Adrenal gland (tissue), 5 donors: ENCODE results near the gene TGFA.

ENCODE experiments used
- CTCF ChIP-seq, 6 experiments: fragments of 450-650 bp in 4 of 6; fragments of 200-600 bp in 2 of 6; sonication (generic) in 1 of 6; IDR thresholded peaks; 1 replicate in 5 of 6; 2 replicates in 1 of 6; pipeline versions ENCODE4 v1.5.1 to v1.8.0; 2016 to 2021; ENCODE audit warnings: antibody characterized with exemption in 6 of 6, mild to moderate bottlenecking in 2 of 6, moderate library complexity in 1 of 6
- POLR2A ChIP-seq, 2 donors: fragments of 450-650 bp; IDR thresholded peaks; one replicate each; pipeline ENCODE4 v1.6.1; 2017; ENCODE audit warnings: antibody characterized with exemption in 2 of 2, mild to moderate bottlenecking in 2 of 2, moderate library complexity in 1 of 2
- donor health status: DM: no; HTN: no; CAD: no.

GRCh38 chr2:70420740-70421139, 132.9 kb downstream of the TGFA start:
- TF ChIP-seq CTCF (IDR thresholded peaks at IDR 0.05): no peak
- no peak for TF ChIP-seq POLR2A (IDR thresholded peaks at IDR 0.05)
